HS-27A (cell line): ENCODE results near the gene MSL1.

ENCODE experiments used
- DNase-seq: peaks from one replicate; pipeline ENCODE4 v3.0.0-alpha.2; 2012; ENCODE audit warnings: low read depth, missing footprints

Gene MSL1

GRCh38 chr17:40121181-40122135 lies at the start of gene MSL1:
Gene MSL1 (plus strand): TSS chr17:40121971. CDS start chr17:40122613, 642 bp downstream.
- DNase-seq: no peak

GRCh38 chr17:40072040-40072734 lies 49.6 kb upstream of the MSL1 start:
- no peak for DNase-seq

- DNase-seq: no peak
These were observed 48.9 kb upstream of the MSL1 start for GRCh38 chr17:40072735-40073346.

- no peak for DNase-seq
These were observed 48.2 kb upstream of the MSL1 start for GRCh38 chr17:40073454-40074174.

- no peak for DNase-seq
These were observed 47.6 kb upstream of the MSL1 start for GRCh38 chr17:40074175-40074512.

GRCh38 chr17:40074871-40075200 lies 46.9 kb upstream of the MSL1 start:
- DNase-seq: no peak

- DNase-seq: no peak
These were observed 46.4 kb upstream of the MSL1 start for GRCh38 chr17:40075201-40075941.

GRCh38 chr17:40075942-40076498 lies 45.8 kb upstream of the MSL1 start:
- DNase-seq: no peak

- DNase-seq: no peak
These were observed 45.2 kb upstream of the MSL1 start for GRCh38 chr17:40076591-40076990.

- DNase-seq: no peak
These were observed 42.2 kb upstream of the MSL1 start for GRCh38 chr17:40079545-40079944.

- DNase-seq: no peak
These were observed 37.3 kb upstream of the MSL1 start for GRCh38 chr17:40084477-40084876.

GRCh38 chr17:40086150-40087044 lies 35.4 kb upstream of the MSL1 start:
- DNase-seq: no peak

- DNase-seq: no peak
These were observed 34.5 kb upstream of the MSL1 start for GRCh38 chr17:40087049-40087794.

GRCh38 chr17:40087903-40088718 lies 33.7 kb upstream of the MSL1 start:
- no peak for DNase-seq

GRCh38 chr17:40089077-40089895 lies 32.5 kb upstream of the MSL1 start:
- no peak for DNase-seq

- no peak for DNase-seq
These were observed 31.3 kb upstream of the MSL1 start for GRCh38 chr17:40090237-40091119.
